RWPE1 (cell line): ENCODE measurements around the gene EPHB2.
A peak's percentile ranks its signal among the peaks of the same experiment; 100 is the strongest.

ENCODE experiments used
- CTCF ChIA-PET: fragments of 350-600 bp; sonication (Branson Sonifier 250); formaldehyde crosslinking; extraction: SDS; loops from one replicate; lab custom pipeline; 2021; lab: Yijun Ruan, JAX
- POLR2A ChIA-PET: fragments of 400-600 bp; formaldehyde crosslinking; extraction: SDS; loops from one replicate; lab custom pipeline; 2020; ENCODE audit warnings: antibody characterized with exemption; ENCODE audit not compliant: low non-redundant PET; lab: Yijun Ruan, JAX
- DNase-seq: peaks from one replicate; pipeline ENCODE4 v3.0.0; 2012; ENCODE audit warnings: low spot score
- H3K27ac ChIP-seq: fragments of 450-650 bp; 2 replicates; pipeline ENCODE4 v1.5.1; 2017
- TF ChIP-seq, protein P1 (sequence below): fragments of 450-650 bp; conservative IDR thresholded peaks from 2 replicates; pipeline ENCODE4 v1.5.1; 2017; ENCODE audit warnings: low read depth, mild to moderate bottlenecking

EPHB2 gene

DNA sequence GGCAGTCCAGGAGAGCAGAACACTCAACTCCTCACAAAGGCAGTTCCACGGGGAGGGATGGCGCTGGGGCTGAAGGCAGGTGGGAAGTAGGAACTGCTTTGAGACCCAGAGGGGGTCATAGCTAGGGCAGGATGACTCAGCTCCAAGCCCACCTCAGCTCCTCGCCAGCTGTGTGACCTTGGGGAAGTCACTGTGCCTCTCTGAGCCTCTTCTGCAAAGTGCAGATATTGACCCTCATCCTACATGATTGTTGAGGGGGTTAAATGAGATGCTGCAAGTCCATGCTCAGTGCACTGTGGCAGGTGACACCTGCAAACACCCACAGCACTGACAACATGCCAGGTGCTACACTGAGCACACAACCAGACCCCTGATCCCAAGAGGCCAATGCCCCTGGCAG is 168.8 kb downstream of the EPHB2 start:
- ChIA-PET CTCF (interaction anchor here (0.7 kb wide), 1 partner anchor 138 kb away, joined by 5 read pairs; no protein-coding TSS in a partner anchor), POLR2A (no interaction called here)
- H3K27ac ChIP-seq: peak overlapping the region; percentile 67
- TF ChIP-seq, protein P1, sequence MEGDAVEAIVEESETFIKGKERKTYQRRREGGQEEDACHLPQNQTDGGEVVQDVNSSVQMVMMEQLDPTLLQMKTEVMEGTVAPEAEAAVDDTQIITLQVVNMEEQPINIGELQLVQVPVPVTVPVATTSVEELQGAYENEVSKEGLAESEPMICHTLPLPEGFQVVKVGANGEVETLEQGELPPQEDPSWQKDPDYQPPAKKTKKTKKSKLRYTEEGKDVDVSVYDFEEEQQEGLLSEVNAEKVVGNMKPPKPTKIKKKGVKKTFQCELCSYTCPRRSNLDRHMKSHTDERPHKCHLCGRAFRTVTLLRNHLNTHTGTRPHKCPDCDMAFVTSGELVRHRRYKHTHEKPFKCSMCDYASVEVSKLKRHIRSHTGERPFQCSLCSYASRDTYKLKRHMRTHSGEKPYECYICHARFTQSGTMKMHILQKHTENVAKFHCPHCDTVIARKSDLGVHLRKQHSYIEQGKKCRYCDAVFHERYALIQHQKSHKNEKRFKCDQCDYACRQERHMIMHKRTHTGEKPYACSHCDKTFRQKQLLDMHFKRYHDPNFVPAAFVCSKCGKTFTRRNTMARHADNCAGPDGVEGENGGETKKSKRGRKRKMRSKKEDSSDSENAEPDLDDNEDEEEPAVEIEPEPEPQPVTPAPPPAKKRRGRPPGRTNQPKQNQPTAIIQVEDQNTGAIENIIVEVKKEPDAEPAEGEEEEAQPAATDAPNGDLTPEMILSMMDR: no peak
- DNase-seq: no peak

DNA sequence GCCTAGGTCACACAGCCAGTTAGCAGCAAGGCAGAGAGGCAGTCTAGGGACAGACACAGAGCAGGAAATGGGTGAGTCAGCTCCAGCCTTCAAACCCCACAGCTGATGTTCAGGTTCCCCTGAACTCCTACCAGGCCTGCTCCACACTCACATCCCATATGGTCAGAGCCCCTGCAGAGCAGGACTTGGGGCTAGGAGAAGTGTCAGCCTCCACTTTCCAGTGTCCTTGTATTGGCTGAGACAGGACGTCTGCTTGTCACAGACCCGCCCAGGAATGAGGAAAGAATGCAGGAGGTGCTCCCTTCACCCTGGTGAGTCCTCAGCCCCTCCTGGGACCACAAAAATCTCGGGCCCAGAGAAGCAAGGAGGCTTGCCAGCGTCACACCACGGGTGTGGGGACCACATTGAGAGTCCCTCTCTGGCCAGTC is 169.5 kb downstream of the EPHB2 start:
- DNase-seq: no peak
- TF ChIP-seq, protein P1: no peak
- ChIA-PET POLR2A (no interaction called here), CTCF (no interaction called here)
- H3K27ac ChIP-seq: peak overlapping the region; percentile 67

DNA sequence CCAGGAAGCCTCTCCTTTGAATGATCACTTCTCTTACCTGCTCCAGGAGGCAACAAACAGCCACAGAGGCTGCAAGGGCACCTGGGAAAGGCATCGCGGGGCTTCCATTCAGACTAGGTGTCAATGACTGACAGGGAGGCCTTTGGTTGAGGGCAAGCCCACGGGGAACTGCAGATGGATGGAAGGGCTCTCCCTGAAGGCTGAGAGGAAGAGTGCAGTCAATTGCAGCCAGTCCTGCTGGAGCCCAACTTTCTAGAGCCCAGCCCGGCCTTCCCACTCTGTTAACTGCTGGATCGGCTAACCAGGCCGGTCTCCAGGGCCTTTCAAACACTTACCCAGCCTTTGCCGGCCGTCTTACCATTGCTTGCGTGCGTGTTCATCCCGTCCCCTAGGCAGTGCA is 172.8 kb downstream of the EPHB2 start:
- POLR2A ChIA-PET: no interaction called here
- no peak for DNase-seq
- CTCF ChIA-PET: no interaction called here
- TF ChIP-seq, protein P1: no peak
- no peak overlapping the region for H3K27ac ChIP-seq

DNA sequence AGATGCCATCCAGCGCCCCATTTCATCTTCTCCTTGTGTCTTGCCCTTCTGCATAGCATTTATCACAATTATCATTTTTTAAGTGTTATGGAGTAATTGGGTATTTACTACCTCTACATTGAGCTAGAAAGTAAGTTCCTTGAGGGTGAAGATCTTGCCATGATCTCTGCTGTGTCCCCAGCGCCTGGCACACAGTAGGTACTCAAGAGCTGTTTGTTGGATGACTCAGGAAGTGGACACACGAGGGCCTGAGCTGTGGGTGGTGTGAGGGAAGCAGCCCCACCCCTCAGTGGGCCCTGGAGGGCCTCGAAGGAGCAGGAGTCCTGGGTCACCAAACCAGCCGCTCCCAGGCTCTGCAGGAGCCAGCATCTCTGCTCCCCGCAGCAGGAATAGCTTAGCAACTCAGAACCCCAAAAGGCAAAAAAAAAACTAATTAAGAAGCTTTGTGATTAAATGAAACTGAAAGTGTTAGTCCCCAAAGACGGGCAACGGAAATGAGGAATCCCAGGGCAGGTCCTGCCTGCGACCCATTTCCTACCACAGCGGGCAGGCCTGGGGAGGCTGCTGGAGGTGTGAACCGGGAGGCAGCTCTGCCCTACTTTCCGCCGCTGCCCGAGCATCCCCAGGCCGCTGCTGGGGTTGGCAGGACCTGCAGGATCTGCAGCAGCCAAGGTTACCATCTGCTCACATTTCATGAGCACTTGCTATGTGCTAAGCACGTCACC is 174.3 kb downstream of the EPHB2 start:
- CTCF ChIA-PET: interaction anchor here (0.8 kb wide), 1 partner anchor 180 kb away, joined by 4 read pairs; no protein-coding TSS in a partner anchor
- no peak overlapping the region for H3K27ac ChIP-seq
- TF ChIP-seq, protein P1: no peak
- POLR2A ChIA-PET: no interaction called here
- DNase-seq: no peak

DNA sequence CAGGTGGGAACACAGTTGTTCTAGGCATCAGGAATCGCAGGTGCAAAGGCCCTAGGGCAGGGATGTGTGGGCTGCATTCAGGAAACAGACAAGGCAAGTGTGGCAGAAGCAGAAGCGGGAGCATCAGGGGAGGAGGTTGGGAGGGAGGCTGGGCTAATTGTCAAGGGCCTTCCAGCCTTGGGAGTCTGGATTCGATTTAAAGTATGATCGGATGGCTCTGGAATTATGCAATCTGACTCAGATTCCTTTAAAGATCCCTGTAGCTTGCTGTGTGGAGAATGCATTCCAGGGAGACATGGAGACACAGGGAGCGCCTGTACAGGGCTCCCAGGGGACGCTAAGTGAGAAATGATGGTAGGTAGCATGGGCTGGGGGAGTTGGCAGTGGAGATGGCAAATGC is 175.6 kb downstream of the EPHB2 start:
- no peak for DNase-seq
- TF ChIP-seq, protein P1: no peak
- CTCF ChIA-PET: no interaction called here
- 0 out of 2 replicates have a peak overlapping the region, but pooled peaks have one; percentile 13 for H3K27ac ChIP-seq
- POLR2A ChIA-PET: no interaction called here

DNA sequence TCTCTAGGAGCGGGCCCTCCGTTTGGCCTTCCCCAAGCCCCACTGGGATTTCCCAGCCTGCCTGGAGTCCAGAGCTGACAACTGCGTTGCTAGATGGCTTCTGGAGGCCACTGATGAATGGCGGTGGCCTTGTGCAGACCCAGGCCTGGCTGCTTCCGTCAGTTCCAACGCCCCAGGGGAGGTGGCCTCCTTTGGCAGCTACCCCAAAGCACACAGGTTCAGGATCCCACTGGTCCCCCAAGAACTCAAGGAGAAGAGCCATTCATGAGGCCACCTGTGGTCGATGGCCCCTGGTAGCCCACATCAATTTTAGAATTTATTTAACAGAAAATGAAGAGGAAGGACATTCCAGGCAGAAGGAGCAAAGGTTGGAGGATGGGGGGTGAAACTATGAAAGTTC is 176.9 kb downstream of the EPHB2 start:
- no peak for DNase-seq
- no peak overlapping the region; the same call in 1 of the 2 replicates for H3K27ac ChIP-seq
- POLR2A ChIA-PET: no interaction called here
- CTCF ChIA-PET: interaction anchor here (1.5 to 2.3 kb wide), 2 partner anchors 180 to 183 kb away, joined by 5 to 22 read pairs; no protein-coding TSS in a partner anchor
- TF ChIP-seq, protein P1: no peak
